HEK293T (cell line): ENCODE data around the gene OR8D2.

Experiments used
- ARNT ChIP-seq: fragments of 450-650 bp; IDR thresholded peaks from 2 replicates; pipeline ENCODE4 v1.6.1; 2017; ENCODE audit warnings: mild to moderate bottlenecking
- BHLHE40 ChIP-seq: fragments of 450-650 bp; IDR thresholded peaks from 2 replicates; pipeline ENCODE4 v1.6.1; 2016; ENCODE audit warnings: mild to moderate bottlenecking, moderate library complexity, borderline replicate concordance

DNA sequence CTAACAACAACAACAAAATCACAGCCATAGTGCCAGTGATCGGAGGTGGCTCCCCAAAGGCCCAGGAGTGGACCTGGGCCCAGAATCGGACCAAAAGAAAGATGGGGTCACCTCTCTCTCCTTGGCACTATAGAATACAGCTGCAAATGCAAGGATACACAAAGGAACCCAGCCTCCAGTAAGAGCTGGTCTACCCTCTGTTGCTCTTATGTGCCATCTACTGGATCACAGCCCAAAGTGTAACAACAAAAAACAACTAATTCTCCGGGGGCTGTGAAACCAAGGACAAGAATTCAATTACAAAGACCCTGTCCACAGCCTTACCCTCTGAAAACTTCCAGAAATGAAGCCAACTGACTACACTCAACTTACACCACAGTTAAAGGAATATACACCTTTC lies 42.2 kb downstream of the OR8D2 start:
- no peak for TF ChIP-seq ARNT
- TF ChIP-seq BHLHE40, result no peak
